ENCODE results near the gene PDCD11. TPM values are rescaled to one million over a fixed set of nuclear protein-coding genes. Genes with fewer than 3 reads are reported as not detected.

Gene PDCD11
- total RNA-seq, 4 donors from 2014 or later = 11.6 to 42.1 (median 19.0) TPM

- H3K27ac ChIP-seq = no peak overlapping the region
- no peak for TF ChIP-seq POLR2A (IDR thresholded peaks at IDR 0.05)
- no peak for TF ChIP-seq CTCF (IDR thresholded peaks at IDR 0.05)
- H3K4me1 ChIP-seq = peaks cover 0 to 10% (median 4%) of the 10 kb centered on the region in 4 donors
- no peaks in the 10 kb centered on the region for H3K9me3 ChIP-seq
- H3K27me3 ChIP-seq = peaks cover 0 to 17% of the 10 kb centered on the region in 2 donors
- no peak overlapping the region for H3K4me3 ChIP-seq
- no peaks in the 10 kb centered on the region for H3K36me3 ChIP-seq
- DNase-seq = no peak
Measured at GRCh38 chr10:103495321-103495720, 98.9 kb downstream of the PDCD11 start.

Other genes with a start within 250 kb of the PDCD11 start
- gene NT5C2, start 203.4 kb upstream of the PDCD11 start, total RNA-seq = 10 to 100 TPM; 39.6 to 86.5 (median 50.7) TPM
- under 1 TPM in 2 of 4 donors, not detected in 2; 0.40 to 0.88 TPM for gene RPEL1, start 150.7 kb upstream of the PDCD11 start, total RNA-seq
- gene INA, start 119.5 kb upstream of the PDCD11 start, total RNA-seq = 1 to 10 TPM in 1 of 4 donors, under 1 TPM in 1, not detected in 2; 0.35 to 1.1 TPM
- 10 to 100 TPM in 2 of 4 donors, 1 to 10 TPM in 2; 6.6 to 25.6 (median 10.1) TPM for gene PCGF6, start 45.5 kb upstream of the PDCD11 start, total RNA-seq
- 1 to 10 TPM; 3.6 to 7.0 (median 5.3) TPM for gene TAF5, start 28.6 kb upstream of the PDCD11 start, total RNA-seq
- gene ATP5MK, start 151 bp upstream of the PDCD11 start, total RNA-seq = 100 to 1,000 TPM in 3 of 4 donors, 10 to 100 TPM in 1; 78.6 to 235 (median 167) TPM
- gene CALHM2, start 55.7 kb downstream of the PDCD11 start, total RNA-seq = 10 to 100 TPM in 3 of 4 donors, 1 to 10 TPM in 1; 8.6 to 33.8 (median 23.1) TPM
- gene CALHM1, start 62.3 kb downstream of the PDCD11 start, total RNA-seq = under 1 TPM in 1 of 4 donors, not detected in 3; 0.85 TPM
- gene CALHM3, start 82.6 kb downstream of the PDCD11 start, total RNA-seq = not detected
- gene NEURL1, start 97.1 kb downstream of the PDCD11 start, total RNA-seq = 10 to 100 TPM; 40.4 to 51.8 (median 45.8) TPM

All from Peyer's patch (tissue), 4 donors.